ENCODE measurements around the gene CEBPA. TPM values are rescaled to one million over a fixed set of nuclear protein-coding genes. Genes with fewer than 3 reads are reported as not detected.

Gene CEBPA
- total and polyA plus RNA-seq, 10 of the 15 experiments (the other 5 are each of a cell fraction or from before 2014, with no cell fraction given), result 0.04 to 0.36 (median 0.13) TPM; not detected in 4

GRCh38 chr19:33340991-33341390 is 38.7 kb upstream of the CEBPA start:
- POLR2A ChIA-PET, result no interaction called here

GRCh38 chr19:33339016-33339984 is 37.0 kb upstream of the CEBPA start:
- no peak for FAIRE-seq
- BruUV-seq (replicated peaks), result no TSS peak
- CTCF ChIA-PET, result no interaction called here
- no peak for TF ChIP-seq PRDM15 (CRISPR knock-in tag; IDR thresholded peaks at IDR 0.05)
- TF ChIP-seq BCL3 (IDR thresholded peaks at IDR 0.05; ENCODE audit: borderline replicate concordance, insufficient read depth, low read depth, low read length, poor library complexity, severe bottlenecking), result no peak
- no peak for TF ChIP-seq SIX5 (IDR thresholded peaks at IDR 0.05; ENCODE audit: low read depth, low read length, severe bottlenecking)
- no peak for TF ChIP-seq TCF7 (IDR thresholded peaks at IDR 0.05; ENCODE audit: borderline replicate concordance)
- TF ChIP-seq EGR1 (IDR thresholded peaks at IDR 0.05; ENCODE audit: borderline replicate concordance in 1 of 2, low read depth in 2 of 2, low read length in 2 of 2), result no peak

More at GRCh38 chr19:33340991-33341390, 38.7 kb upstream of the CEBPA start:
- no peak overlapping the region for H3K9ac ChIP-seq (ENCODE audit: control insufficient read depth, insufficient read depth, low read length)
- 41% methylated on average over 2 of the region's 2 CpGs for whole genome bisulfite sequencing (ENCODE audit: insufficient coverage, insufficient replicate concordance, low lambda C conversion rate, missing lambda C conversion rate)
- H2AFZ ChIP-seq (ENCODE audit: control insufficient read depth, low read depth, low read length), result no peak overlapping the region
- no peaks in the 10 kb centered on the region for H3K4me1 ChIP-seq (ENCODE audit: control insufficient read depth, insufficient read depth, low read length)
- no peaks in the 10 kb centered on the region for H3K36me3 ChIP-seq (ENCODE audit: control insufficient read depth in 2 of 2, insufficient read depth in 2 of 2, low read length in 1 of 2)
- TF ChIP-seq LARP7 (IDR thresholded peaks at IDR 0.05) (no peak), IRF4 (IDR thresholded peaks at IDR 0.05; ENCODE audit: low read depth, low read length) (no peak), JUNB (IDR thresholded peaks at IDR 0.05) (no peak), CBX5 (IDR thresholded peaks at IDR 0.05; ENCODE audit: low read depth) (no peak), POLR2AphosphoS5 (IDR thresholded peaks at IDR 0.05; ENCODE audit: low read length) (no peak), YBX1 (IDR thresholded peaks at IDR 0.05) (no peak), ATF7 (IDR thresholded peaks at IDR 0.05; ENCODE audit: low read depth) (no peak), POLR2A (IDR thresholded peaks at IDR 0.05; ENCODE audit: low read depth, low read length) (no peak)
- DNase-seq (ENCODE audit: low read depth, low spot score) (no peak), FAIRE-seq (no peak), ATAC-seq (no peak)
- no peak overlapping the region for H3K27ac ChIP-seq (ENCODE audit: control insufficient read depth, insufficient read depth)
- intact Hi-C loops (cut with micrococcal nuclease; ENCODE audit: unreplicated experiment), result no loop called here
- no peak overlapping the region for H3K4me3 ChIP-seq
- RAD21 ChIA-PET (ENCODE audit: unreplicated experiment), result no interaction called here
- SMC1A ChIA-PET (ENCODE audit: uncharacterized antibody, unreplicated experiment), result no interaction called here
- no peaks in the 10 kb centered on the region for H3K79me2 ChIP-seq (ENCODE audit: control insufficient read depth, insufficient read depth, low read length)
- no peaks in the 10 kb centered on the region for H3K27me3 ChIP-seq (replicated peaks in 1 of 2; ENCODE audit: control insufficient read depth in 2 of 2, insufficient read depth in 2 of 2, low read length in 1 of 2)
- no TSS peak for BruUV-seq (replicated peaks)
- no peaks in the 10 kb centered on the region for H4K20me1 ChIP-seq (ENCODE audit: control insufficient read depth, insufficient read depth)
- in situ Hi-C loops (cut with MboI), result no loop called here
- CTCF ChIA-PET, result no interaction called here
- no peaks in the 10 kb centered on the region for H3K9me3 ChIP-seq (replicated peaks; ENCODE audit: control insufficient read depth, insufficient read depth, low read length)
- H3K4me2 ChIP-seq (ENCODE audit: control insufficient read depth, insufficient read depth), result no peak overlapping the region

More at GRCh38 chr19:33339016-33339984, 37.0 kb upstream of the CEBPA start:
- H3K36me3 ChIP-seq (ENCODE audit: control insufficient read depth in 2 of 2, insufficient read depth in 2 of 2, low read length in 1 of 2), result no peaks in the 10 kb centered on the region
- no peak for ATAC-seq
- RAD21 ChIA-PET (ENCODE audit: unreplicated experiment), result no interaction called here
- no peak for DNase-seq (ENCODE audit: low read depth, low spot score)
- SMC1A ChIA-PET (ENCODE audit: uncharacterized antibody, unreplicated experiment), result no interaction called here
- POLR2A ChIA-PET, result no interaction called here
- no peaks in the 10 kb centered on the region for H4K20me1 ChIP-seq (ENCODE audit: control insufficient read depth, insufficient read depth)
- H3K4me2 ChIP-seq (ENCODE audit: control insufficient read depth, insufficient read depth), result no peak overlapping the region
- H3K9me3 ChIP-seq (replicated peaks; ENCODE audit: control insufficient read depth, insufficient read depth, low read length), result no peaks in the 10 kb centered on the region
- no peaks in the 10 kb centered on the region for H3K79me2 ChIP-seq (ENCODE audit: control insufficient read depth, insufficient read depth, low read length)
- H2AFZ ChIP-seq (ENCODE audit: control insufficient read depth, low read depth, low read length), result no peak overlapping the region
- H3K27ac ChIP-seq (ENCODE audit: control insufficient read depth, insufficient read depth), result no peak overlapping the region
- H3K27me3 ChIP-seq (replicated peaks in 1 of 2; ENCODE audit: control insufficient read depth in 2 of 2, insufficient read depth in 2 of 2, low read length in 1 of 2), result no peaks in the 10 kb centered on the region
- H3K4me3 ChIP-seq, result no peak overlapping the region
- intact Hi-C loops (cut with micrococcal nuclease; ENCODE audit: unreplicated experiment), result no loop called here
- no peaks in the 10 kb centered on the region for H3K4me1 ChIP-seq (ENCODE audit: control insufficient read depth, insufficient read depth, low read length)
- H3K9ac ChIP-seq (ENCODE audit: control insufficient read depth, insufficient read depth, low read length), result no peak overlapping the region
- in situ Hi-C loops (cut with MboI), result no loop called here
- WGBS (ENCODE audit: insufficient coverage, insufficient replicate concordance, low lambda C conversion rate, missing lambda C conversion rate), result 57% methylated on average over 8 of the region's 8 CpGs

All from GM12878 (cell line).